ENCODE data around the gene HNRNPUL1.

The HNRNPUL1 gene

GRCh38 chr19:41308450-41309179 is 44.4 kb downstream of the HNRNPUL1 start:
- DNase-seq (ENCODE audit: low read depth in 2 of 2): peak; percentile 95

- no peak for DNase-seq (ENCODE audit: low read depth in 2 of 2)
Measured at GRCh38 chr19:41309180-41310032, 45.2 kb downstream of the HNRNPUL1 start.

- DNase-seq (ENCODE audit: low read depth in 2 of 2): peak; percentile 77 to 83
Measured at GRCh38 chr19:41310033-41310831, 46.1 kb downstream of the HNRNPUL1 start, which contains the start of gene CCDC97. Gene CCDC97 (plus strand): TSS chr19:41310172. CDS start chr19:41310311, 139 bp downstream.

GRCh38 chr19:41311072-41311471 is 46.9 kb downstream of the HNRNPUL1 start:
- no peak for DNase-seq (ENCODE audit: low read depth in 2 of 2)

- DNase-seq (ENCODE audit: low read depth in 2 of 2): no peak
Measured at GRCh38 chr19:41311613-41312012, 47.4 kb downstream of the HNRNPUL1 start.

GRCh38 chr19:41316306-41316920 is 52.2 kb downstream of the HNRNPUL1 start:
- DNase-seq (ENCODE audit: low read depth in 2 of 2): no peak

GRCh38 chr19:41318696-41319499 is 54.7 kb downstream of the HNRNPUL1 start:
- DNase-seq (ENCODE audit: low read depth in 2 of 2): no peak

- DNase-seq (ENCODE audit: low read depth in 2 of 2): no peak
Measured at GRCh38 chr19:41319500-41320184, 55.5 kb downstream of the HNRNPUL1 start.

GRCh38 chr19:41320185-41320518 is 56.0 kb downstream of the HNRNPUL1 start:
- DNase-seq (ENCODE audit: low read depth in 2 of 2): no peak

GRCh38 chr19:41320568-41320967 is 56.4 kb downstream of the HNRNPUL1 start:
- DNase-seq (ENCODE audit: low read depth in 2 of 2): no peak

- no peak for DNase-seq (ENCODE audit: low read depth in 2 of 2)
Measured at GRCh38 chr19:41321204-41321599, 57.0 kb downstream of the HNRNPUL1 start.

GRCh38 chr19:41321600-41322270 is 57.6 kb downstream of the HNRNPUL1 start:
- DNase-seq (ENCODE audit: low read depth in 2 of 2): no peak

GRCh38 chr19:41322451-41322850 is 58.3 kb downstream of the HNRNPUL1 start:
- DNase-seq (ENCODE audit: low read depth in 2 of 2): no peak

GRCh38 chr19:41323023-41323422 is 58.9 kb downstream of the HNRNPUL1 start:
- DNase-seq (ENCODE audit: low read depth in 2 of 2): no peak

- no peak for DNase-seq (ENCODE audit: low read depth in 2 of 2)
Measured at GRCh38 chr19:41323430-41324125, 59.4 kb downstream of the HNRNPUL1 start.

- no peak for DNase-seq (ENCODE audit: low read depth in 2 of 2)
Measured at GRCh38 chr19:41324231-41324702, 60.1 kb downstream of the HNRNPUL1 start.

GRCh38 chr19:41324921-41325639 is 60.9 kb downstream of the HNRNPUL1 start:
- no peak for DNase-seq (ENCODE audit: low read depth in 2 of 2)

GRCh38 chr19:41325640-41325946 is 61.4 kb downstream of the HNRNPUL1 start:
- no peak for DNase-seq (ENCODE audit: low read depth in 2 of 2)

Data from activated CD4-positive, alpha-beta T cell treated with anti-CD3 and anti-CD28 coated beads for 24 hours (primary cell).